ENCODE measurements around the gene ATXN10. TPM values are rescaled to one million over a fixed set of nuclear protein-coding genes. Genes with fewer than 3 reads are reported as not detected.

Gene ATXN10
- polyA plus RNA-seq, 4 donors: 252 to 364 (median 259) TPM

DNA sequence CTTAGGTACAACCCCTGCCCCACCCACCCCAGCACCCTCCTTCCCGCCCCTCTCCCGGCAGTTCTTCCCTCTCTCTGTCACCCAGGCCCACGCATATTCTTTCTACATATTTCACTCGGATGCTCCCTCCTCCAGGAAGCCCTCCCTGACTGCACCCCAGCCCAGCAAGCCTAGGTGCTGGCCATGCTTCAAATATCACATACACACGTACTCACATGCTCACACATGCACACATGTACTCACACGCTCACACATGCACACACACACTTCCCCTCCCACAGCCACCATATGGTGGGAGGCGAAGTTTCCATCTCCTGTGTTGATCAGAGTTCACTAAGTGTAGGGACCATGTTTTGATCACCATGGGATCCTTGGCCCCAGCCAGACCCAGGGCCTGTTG is 214.9 kb downstream of the ATXN10 start:
- DNase-seq (ENCODE audit: low read depth in 4 of 4, low spot score in 2 of 4): no peak

DNA sequence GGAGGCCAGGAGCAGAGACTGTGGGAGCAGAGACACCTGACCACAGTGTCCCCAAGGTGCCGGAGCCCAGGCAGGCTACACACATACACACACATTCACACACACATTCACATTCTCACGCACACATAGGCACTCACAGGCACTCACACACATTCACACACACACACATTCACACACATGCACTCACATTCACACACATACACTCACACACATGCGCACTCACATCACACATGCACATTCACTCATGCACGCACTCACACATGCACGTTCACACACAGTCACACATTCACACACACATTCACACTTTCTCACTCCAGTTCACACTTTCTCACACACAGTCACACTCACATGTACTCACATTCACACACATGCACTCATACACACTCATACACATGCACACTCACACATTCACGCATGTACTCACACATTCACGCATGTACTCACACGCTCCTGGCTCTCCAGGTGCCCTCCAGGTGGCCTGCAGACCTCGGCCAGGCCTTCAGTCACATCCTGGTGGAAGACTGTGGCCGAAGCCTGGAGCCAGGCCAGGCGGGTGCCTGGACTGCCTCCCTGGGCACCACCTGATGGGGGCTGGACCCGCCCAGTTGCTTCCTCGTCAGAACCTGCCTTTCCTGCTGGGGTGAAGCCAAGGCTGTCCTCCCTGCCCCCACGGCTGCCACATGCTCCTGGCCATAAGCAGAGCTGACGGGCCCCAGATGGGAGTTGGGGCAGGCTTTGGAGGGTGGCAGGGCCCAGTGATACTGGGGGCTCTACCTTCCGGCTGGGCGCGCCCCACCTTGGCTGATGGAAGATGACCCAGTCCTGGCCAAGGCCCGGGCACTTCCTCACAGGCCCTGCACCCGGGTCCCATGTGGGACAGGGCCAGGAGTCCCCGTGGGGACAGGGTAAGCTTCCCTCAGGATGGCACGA is 215.8 kb downstream of the ATXN10 start:
- no peak for DNase-seq (ENCODE audit: low read depth in 4 of 4, low spot score in 2 of 4)

DNA sequence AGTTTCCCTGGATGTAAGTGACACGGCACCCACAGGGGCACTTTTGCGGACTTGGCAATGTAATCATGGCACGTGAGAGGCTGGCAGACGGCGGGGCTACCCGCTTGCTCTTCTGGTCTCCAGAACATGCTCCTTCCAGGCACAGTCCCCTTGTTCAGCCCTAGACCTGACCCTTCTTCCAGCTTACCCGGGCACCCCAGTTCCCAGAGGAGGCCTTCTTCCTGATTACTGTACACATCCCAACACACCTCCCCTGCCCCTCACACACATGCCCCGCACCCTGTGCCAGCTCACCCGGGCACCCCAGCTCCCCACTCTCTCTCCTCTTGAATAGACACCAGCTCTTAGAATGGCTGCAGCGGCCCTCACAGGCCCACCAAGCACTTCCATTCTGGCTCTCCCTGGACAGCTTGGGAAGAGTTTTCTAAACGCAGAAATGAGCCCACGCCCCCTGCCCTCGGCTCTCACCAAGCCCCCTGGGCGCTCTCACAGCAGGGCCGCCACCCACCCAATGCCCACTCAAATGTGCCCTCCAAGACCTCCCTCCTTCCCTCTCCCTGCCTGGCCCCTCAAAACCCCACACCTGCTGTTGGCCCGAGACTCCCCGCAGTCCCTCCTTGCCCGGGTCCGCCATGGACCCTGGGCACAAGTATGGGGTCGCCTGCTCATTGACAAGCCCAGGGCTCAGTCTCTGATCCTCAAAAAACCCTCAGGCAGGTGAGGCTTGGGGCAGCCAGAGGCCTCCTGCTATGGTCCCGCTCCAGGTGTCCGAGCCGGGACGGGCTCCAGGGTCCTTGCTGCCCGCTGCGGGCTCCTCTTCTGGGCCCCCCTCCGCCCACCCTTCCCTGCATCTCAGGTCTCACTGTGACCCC is 216.8 kb downstream of the ATXN10 start:
- DNase-seq (ENCODE audit: low read depth in 4 of 4, low spot score in 2 of 4): no peak

DNA sequence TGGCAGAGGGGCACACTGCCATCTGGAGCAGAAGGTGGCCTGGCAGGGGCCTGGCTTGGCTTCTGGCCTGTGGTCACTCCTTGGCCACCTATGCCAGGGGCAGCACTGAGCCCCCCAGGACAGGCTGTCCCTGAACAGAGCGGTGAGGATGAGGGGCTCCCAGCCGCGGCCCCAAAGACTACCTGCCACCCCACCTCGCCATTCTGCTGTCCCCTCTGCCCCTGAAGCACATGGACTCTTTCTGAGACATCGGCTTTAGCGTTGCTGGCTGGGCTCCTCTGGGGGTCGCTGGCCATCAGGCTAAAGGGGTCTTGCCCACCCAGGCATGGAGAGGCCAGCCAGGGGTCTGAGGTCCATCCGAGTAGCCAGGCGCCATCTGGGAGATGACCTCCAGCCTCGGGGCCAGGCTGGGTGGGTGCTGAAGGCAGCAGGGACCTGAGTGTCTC is 217.5 kb downstream of the ATXN10 start:
- DNase-seq (ENCODE audit: low read depth in 4 of 4, low spot score in 2 of 4): no peak

DNA sequence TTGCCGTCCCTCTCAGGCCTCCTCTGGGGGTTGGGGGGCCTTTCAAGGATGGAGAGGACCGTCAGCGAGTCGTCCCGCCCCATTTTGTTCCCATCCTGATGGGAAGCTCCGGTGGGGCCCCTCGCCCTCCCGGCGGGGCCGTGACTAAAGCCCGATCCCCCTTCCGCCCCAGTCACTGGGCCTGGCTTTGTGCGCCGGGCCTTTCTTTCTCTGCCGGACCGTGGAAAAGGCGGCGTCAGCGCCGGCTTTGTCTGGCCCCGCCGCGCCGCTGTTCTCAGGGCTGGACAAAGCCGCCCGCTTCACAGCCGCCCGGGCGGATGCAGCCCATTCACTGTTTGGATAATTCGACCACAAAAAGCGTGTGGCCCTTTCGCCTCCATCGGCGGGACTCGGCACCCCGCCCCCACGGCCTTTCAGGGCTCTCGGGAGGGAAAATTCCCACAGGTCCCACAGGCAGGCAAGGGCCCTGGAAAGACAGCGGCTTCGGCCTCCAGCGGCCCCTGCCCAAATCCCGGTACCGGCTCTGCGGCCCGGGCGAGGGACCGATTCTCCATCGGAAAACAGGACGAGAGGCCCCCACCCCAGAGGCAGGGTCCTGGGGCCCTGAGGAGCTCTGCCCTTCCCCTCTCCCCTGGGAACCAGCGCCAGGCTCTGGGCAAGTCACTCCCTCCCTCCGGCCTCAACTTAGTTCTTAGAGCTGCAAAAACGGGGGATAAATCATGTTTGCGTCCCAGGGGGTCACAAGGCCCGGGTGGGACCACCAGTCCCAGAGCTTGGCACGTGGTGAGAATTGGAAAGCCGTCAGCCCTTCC is 218.1 kb downstream of the ATXN10 start:
- DNase-seq (ENCODE audit: low read depth in 4 of 4, low spot score in 2 of 4): no peak

DNA sequence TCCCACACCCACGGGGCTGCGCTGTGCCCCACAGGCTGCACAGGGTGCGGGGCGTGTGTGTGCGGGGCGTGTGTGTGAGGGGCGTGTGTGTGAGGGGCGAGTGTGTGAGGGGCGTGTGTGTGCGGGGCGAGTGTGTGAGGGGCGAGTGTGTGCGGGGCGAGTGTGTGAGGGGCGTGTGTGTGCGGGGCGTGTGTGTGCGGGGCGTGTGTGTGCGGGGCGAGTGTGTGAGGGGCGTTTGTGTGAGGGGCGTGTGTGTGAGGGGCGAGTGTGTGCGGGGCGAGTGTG is 218.7 kb downstream of the ATXN10 start:
- DNase-seq (ENCODE audit: low read depth in 4 of 4, low spot score in 2 of 4): no peak

DNA sequence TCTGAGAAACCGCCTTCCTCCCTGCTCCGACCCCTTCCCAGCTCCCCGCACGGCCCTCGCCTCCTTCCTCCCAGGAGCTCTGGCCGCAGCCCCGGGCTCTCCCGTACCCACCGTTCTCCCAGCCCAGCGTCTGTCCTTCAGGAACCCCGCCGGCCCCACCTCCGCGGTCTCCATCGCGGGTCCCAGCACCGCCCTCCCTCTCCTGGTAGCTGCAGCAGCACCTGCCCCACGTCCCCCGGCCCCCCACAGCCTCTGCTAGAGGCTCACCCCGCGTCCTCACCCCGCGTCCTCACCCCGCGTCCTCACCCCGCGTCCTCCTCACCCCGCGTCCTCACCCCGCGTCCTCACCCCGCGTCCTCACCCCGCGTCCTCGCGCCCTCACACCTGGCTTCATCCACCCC is 219.4 kb downstream of the ATXN10 start:
- no peak for DNase-seq (ENCODE audit: low read depth in 4 of 4, low spot score in 2 of 4)

DNA sequence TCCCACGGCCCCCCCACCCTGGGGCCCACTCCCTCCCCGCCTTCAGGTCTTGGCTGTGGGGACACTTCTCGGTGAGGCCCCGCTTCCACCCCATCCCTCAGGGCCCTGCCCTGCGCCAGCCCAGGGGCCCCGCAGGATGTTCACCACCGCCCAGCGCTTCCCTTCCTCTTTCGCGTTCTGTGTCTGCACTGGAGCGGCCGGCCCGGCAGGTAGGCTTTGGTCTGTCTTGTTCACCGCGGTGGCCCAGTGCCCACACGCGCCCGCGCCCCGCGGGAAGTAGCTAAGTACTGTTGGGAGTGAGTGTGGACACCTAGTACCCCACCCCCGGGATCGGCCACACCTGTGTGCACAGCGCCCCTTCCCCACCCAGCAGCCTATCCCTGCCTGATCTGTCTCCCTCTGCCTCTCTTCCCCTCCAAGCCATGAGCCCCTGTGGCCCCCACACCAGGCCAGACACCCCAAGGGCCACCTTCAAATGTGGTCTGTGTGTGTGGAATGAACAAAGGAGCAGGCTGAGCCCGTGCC is 219.9 kb downstream of the ATXN10 start:
- DNase-seq (ENCODE audit: low read depth in 4 of 4, low spot score in 2 of 4): no peak

DNA sequence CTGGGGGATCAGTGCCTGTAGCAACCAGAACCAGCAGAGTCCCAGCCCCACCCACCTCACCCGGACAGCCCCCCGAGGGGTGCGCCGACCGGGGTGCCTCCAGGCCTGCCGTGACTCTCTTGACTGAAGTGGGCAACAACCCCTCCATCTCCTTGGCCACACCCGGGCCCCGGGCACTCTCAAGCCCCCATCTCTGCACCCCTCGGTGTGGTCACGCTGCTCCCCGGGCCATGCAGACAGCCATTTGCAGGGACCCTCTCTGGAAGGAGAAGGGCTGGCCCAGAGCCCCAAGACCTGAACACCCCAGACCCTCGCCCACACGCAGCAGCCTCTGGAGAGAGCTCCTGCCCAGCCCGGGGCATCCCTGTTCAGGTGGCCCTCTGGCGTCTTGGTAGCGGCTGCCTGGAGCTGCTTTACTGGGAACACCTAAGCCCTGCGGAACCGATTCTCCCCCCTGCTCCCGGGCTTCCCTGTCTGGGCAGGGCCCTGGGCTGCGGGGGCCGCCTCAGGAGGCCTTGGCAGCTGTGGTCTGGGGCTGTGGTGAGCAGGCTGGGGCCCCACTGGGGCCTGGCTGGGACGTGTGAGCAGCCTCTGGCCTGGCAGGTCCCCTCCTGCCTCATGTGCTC is 220.5 kb downstream of the ATXN10 start:
- no peak for DNase-seq (ENCODE audit: low read depth in 4 of 4, low spot score in 2 of 4)

DNA sequence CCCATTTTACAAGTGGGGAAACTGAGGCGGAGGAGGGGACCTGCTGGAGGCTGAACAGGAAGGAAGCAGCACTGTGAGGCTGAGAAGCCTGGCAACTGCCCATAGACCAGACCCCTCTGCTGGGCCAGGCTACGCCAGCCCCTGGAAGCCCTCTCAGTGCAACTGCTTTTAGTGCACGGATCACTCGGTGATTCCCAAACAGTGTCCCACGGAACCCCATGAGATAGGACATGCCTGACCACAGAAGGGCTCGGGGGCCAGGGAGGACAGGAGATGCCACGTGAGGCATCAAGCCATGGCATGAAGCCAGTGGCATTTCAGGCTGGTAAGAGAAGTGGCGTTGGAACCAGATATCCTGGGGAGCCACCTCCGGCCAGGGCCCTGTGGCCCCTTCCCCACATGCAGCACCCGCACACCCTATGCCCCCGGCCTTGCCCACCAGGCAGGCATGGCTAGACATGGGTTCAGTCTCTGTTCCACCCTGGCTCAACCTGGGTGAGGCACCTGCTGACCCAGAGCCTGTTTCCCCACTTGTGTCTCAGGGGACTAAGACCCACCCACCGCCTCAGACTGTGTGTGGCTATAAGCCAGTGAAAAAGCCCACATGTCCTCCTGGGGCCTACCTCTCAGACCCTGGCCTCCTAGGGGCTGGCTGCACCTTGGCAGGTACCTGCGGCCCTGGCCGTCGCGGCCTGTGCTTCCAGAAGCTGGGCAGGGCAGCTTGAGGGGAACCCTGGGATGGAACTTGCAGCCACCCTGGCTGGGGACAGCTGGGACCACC is 221.2 kb downstream of the ATXN10 start:
- DNase-seq (ENCODE audit: low read depth in 4 of 4, low spot score in 2 of 4): no peak

DNA sequence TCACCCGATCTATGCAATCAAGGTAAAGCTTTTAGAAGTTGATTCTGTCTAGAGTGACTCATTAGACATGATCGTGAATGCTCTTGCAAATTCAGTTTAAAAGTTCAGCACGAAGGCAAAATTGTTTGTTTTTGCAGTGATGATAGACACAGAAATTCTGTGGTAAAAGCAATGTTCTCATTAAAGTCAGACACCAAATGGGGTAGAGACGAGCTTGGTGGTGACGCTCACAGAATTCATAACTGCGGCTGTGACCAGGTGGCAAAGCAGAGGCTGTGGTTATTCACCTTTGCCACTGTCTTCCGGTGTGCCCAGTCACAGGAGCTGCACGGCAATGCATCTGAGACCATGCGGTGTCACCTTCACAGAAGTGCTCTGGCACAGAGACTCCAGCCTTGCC is 221.9 kb downstream of the ATXN10 start:
- no peak for DNase-seq (ENCODE audit: low read depth in 4 of 4, low spot score in 2 of 4)

Other genes starting within 250 kb of the ATXN10 start
- gene FBLN1, start 169.0 kb upstream of the ATXN10 start, polyA plus RNA-seq (ENCODE audit: insufficient read length in 4 of 4): 100 to 1,000 TPM in 3 of 4 donors, 10 to 100 TPM in 1; 98.6 to 176 (median 121) TPM